Esophagus squamous epithelium (tissue), 4 donors: ENCODE data around the gene ALCAM.

Experiments used
- POLR2A ChIP-seq, 4 donors: fragments of 450-650 bp; IDR thresholded peaks; one replicate each; pipeline ENCODE4 v1.6.1; 2017; ENCODE audit warnings: antibody characterized with exemption in 4 of 4, mild to moderate bottlenecking in 4 of 4, moderate library complexity in 3 of 4
- TF ChIP-seq, protein P1 (sequence below), 6 experiments: fragments of 450-650 bp in 4 of 6; fragments of 200-600 bp in 2 of 6; sonication (generic) in 2 of 6; IDR thresholded peaks; one replicate each; pipeline ENCODE4 v1.5.1; 2016 to 2019; ENCODE audit warnings: antibody characterized with exemption in 6 of 6, mild to moderate bottlenecking in 4 of 6, moderate library complexity in 4 of 6

DNA sequence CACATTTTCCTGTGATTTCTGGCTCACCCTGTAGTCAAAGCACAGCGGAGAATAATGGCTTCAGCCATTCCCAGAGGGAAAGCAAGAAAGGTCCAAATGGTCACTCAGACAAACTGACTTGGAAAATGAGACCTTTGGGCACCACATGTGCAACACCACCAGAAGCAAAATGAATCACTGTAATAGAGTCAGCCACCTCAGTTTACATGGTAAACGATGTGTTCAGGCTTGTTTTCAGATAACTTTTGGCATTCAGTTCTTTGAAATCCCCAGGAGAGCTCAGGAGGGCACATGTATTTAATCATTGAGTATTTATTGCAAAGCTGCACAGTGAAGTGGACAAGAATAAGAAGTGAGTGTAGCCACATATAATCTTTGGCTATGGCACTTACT, 38.4 kb upstream of the ALCAM start:
- TF ChIP-seq, protein P1, sequence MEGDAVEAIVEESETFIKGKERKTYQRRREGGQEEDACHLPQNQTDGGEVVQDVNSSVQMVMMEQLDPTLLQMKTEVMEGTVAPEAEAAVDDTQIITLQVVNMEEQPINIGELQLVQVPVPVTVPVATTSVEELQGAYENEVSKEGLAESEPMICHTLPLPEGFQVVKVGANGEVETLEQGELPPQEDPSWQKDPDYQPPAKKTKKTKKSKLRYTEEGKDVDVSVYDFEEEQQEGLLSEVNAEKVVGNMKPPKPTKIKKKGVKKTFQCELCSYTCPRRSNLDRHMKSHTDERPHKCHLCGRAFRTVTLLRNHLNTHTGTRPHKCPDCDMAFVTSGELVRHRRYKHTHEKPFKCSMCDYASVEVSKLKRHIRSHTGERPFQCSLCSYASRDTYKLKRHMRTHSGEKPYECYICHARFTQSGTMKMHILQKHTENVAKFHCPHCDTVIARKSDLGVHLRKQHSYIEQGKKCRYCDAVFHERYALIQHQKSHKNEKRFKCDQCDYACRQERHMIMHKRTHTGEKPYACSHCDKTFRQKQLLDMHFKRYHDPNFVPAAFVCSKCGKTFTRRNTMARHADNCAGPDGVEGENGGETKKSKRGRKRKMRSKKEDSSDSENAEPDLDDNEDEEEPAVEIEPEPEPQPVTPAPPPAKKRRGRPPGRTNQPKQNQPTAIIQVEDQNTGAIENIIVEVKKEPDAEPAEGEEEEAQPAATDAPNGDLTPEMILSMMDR (IDR thresholded peaks at IDR 0.05): no peak
- TF ChIP-seq POLR2A (IDR thresholded peaks at IDR 0.05): no peak
